HepG2 (cell line): ENCODE data around the gene RHO. TPM values are rescaled to one million over a fixed set of nuclear protein-coding genes. Genes with fewer than 3 reads are reported as not detected.

Experiments used
- BORCS8-MEF2B ChIP-seq: sonication (generic); formaldehyde crosslinking; IDR thresholded peaks from 2 replicates; pipeline ENCODE4 v1.8.0; 2022; ENCODE audit warnings: mild to moderate bottlenecking, missing genetic modification reagents
- DRAP1 ChIP-seq: IDR thresholded peaks from 2 replicates; pipeline ENCODE4 v1.6.1; 2016; ENCODE audit warnings: missing genetic modification reagents, missing compliant biosample characterization
- FOSL2 ChIP-seq: sonication (generic); formaldehyde crosslinking; IDR thresholded peaks from 2 replicates; pipeline ENCODE4 v1.4.0; 2020; ENCODE audit warnings: missing genetic modification reagents
- HMG20B ChIP-seq: conservative IDR thresholded peaks from 2 replicates; pipeline ENCODE4 v1.6.1; 2016; ENCODE audit warnings: missing genetic modification reagents, missing compliant biosample characterization
- IRF2 ChIP-seq: IDR thresholded peaks from 2 replicates; pipeline ENCODE4 v1.6.1; 2018; ENCODE audit warnings: missing genetic modification reagents, missing compliant biosample characterization
- ISL2 ChIP-seq: sonication (generic); formaldehyde crosslinking; IDR thresholded peaks from 2 replicates; pipeline ENCODE4 v1.5.0; 2020; ENCODE audit warnings: missing genetic modification reagents
- KLF16 ChIP-seq, 2 experiments: sonication (generic) in 1 of 2; formaldehyde crosslinking in 1 of 2; IDR thresholded peaks; 2 replicates each; pipeline versions ENCODE4 v1.6.1 to v1.8.0; 2016 to 2023; ENCODE audit warnings: missing genetic modification reagents in 2 of 2, missing compliant biosample characterization in 1 of 2
- MED1 ChIP-seq: sonication (generic); formaldehyde crosslinking; IDR thresholded peaks from 2 replicates; pipeline ENCODE4 v1.4.0; 2020; ENCODE audit warnings: missing genetic modification reagents
- MYC ChIP-seq: sonication (generic); formaldehyde crosslinking; IDR thresholded peaks from 2 replicates; pipeline ENCODE4 v1.9.0; 2021; ENCODE audit warnings: missing genetic modification reagents, borderline replicate concordance
- MYPOP ChIP-seq: sonication (generic); formaldehyde crosslinking; IDR thresholded peaks from 2 replicates; pipeline ENCODE4 v1.8.1; 2023; ENCODE audit warnings: mild to moderate bottlenecking, moderate library complexity, missing genetic modification reagents
- NCOA2 ChIP-seq: sonication (generic); formaldehyde crosslinking; IDR thresholded peaks from 2 replicates; pipeline ENCODE4 v1.8.0; 2022; ENCODE audit warnings: inconsistent platforms
- NR2F6 ChIP-seq, 2 experiments: IDR thresholded peaks; 2 replicates each; pipeline ENCODE4 v1.6.1; 2016; ENCODE audit warnings: antibody characterized with exemption in 1 of 2, mild to moderate bottlenecking in 1 of 2
- PATZ1 ChIP-seq: sonication (generic); formaldehyde crosslinking; IDR thresholded peaks from 2 replicates; pipeline ENCODE4 v1.4.0; 2020; ENCODE audit warnings: missing genetic modification reagents
- RXRB ChIP-seq: IDR thresholded peaks from 2 replicates; pipeline ENCODE4 v1.6.1; 2016; ENCODE audit warnings: borderline replicate concordance, missing genetic modification reagents, missing compliant biosample characterization
- SALL2 ChIP-seq: sonication (generic); formaldehyde crosslinking; IDR thresholded peaks from 2 replicates; pipeline ENCODE4 v1.8.1; 2023; ENCODE audit warnings: mild to moderate bottlenecking, missing genetic modification reagents, inconsistent platforms
- STAG1 ChIP-seq: sonication (generic); formaldehyde crosslinking; IDR thresholded peaks from 2 replicates; pipeline ENCODE4 v1.4.0; 2020; ENCODE audit warnings: missing genetic modification reagents
- TBX2 ChIP-seq: sonication (generic); formaldehyde crosslinking; IDR thresholded peaks from 2 replicates; pipeline ENCODE4 v1.5.0; 2020; ENCODE audit warnings: missing genetic modification reagents, mild to moderate bottlenecking, borderline replicate concordance
- TEAD3 ChIP-seq: optimal IDR thresholded peaks from 2 replicates; pipeline ENCODE3; 2016; ENCODE audit warnings: borderline replicate concordance
- THAP7 ChIP-seq: sonication (generic); formaldehyde crosslinking; IDR thresholded peaks from 2 replicates; pipeline ENCODE4 v1.8.1; 2023; ENCODE audit warnings: mild to moderate bottlenecking, missing genetic modification reagents
- TRIM22 ChIP-seq: fragments of 450-650 bp; IDR thresholded peaks from 2 replicates; pipeline ENCODE4 v1.6.1; 2017
- ZKSCAN8 ChIP-seq: IDR thresholded peaks from 2 replicates; pipeline ENCODE4 v1.6.1; 2016; ENCODE audit warnings: borderline replicate concordance, missing genetic modification reagents, missing compliant biosample characterization
- ZNF256 ChIP-seq: sonication (generic); formaldehyde crosslinking; conservative IDR thresholded peaks from 2 replicates; pipeline ENCODE4 v1.4.0; 2020; ENCODE audit warnings: missing genetic modification reagents
- ZNF501 ChIP-seq: sonication (generic); formaldehyde crosslinking; IDR thresholded peaks from 2 replicates; pipeline ENCODE4 v1.5.1; 2020; ENCODE audit warnings: mild to moderate bottlenecking, moderate library complexity, missing genetic modification reagents
- ZNF572 ChIP-seq: sonication (generic); formaldehyde crosslinking; IDR thresholded peaks from 2 replicates; pipeline ENCODE4 v1.5.1; 2020; ENCODE audit warnings: mild to moderate bottlenecking, missing genetic modification reagents
- ZNF614 ChIP-seq: IDR thresholded peaks from 2 replicates; pipeline ENCODE4 v1.6.1; 2018; ENCODE audit warnings: missing biosample characterization, missing genetic modification reagents, inconsistent platforms, borderline replicate concordance
- polyA plus RNA-seq, 8 experiments: library from polyadenylated mRNA; depleted of rRNA in 3 of 8; stranded (reverse) in 7 of 8; unstranded in 1 of 8; fragments of >200 nt; fragmentation: Illumina TruSeq in 4 of 8; extraction: Trizol in 4 of 8; gene quantifications; 2 replicates each; pipeline versions ENCODE4 v1.2.1 to v1.2.3, GENCODE V29; 2011 to 2016; ENCODE audit warnings: low read depth in 4 of 8, missing spikeins in 1 of 8, mixed read lengths in 1 of 8; ENCODE audit not compliant: insufficient read depth in 1 of 8
- total RNA-seq, 5 experiments: library from RNA; depleted of rRNA; stranded (reverse); fragments of >200 nt; fragmentation: Illumina TruSeq; extraction: Trizol; gene quantifications; 2 replicates each; pipeline ENCODE4 v1.2.3, GENCODE V29; 2016; ENCODE audit warnings: low read depth in 1 of 5

Gene RHO
- total and polyA plus RNA-seq, 2 of the 13 experiments (the other 11 are each of a cell fraction or from before 2014, with no cell fraction given), result not detected

- TF ChIP-seq BORCS8-MEF2B (CRISPR knock-in tag) (no peak), MYPOP (CRISPR knock-in tag) (0 out of 2 replicates have a peak, but pooled peaks have one; percentile 44), HMG20B (CRISPR knock-in tag) (0 out of 2 replicates have a peak, but pooled peaks have one; percentile 24), RXRB (CRISPR knock-in tag) (peak; percentile 61; the same call in 1 of the 2 replicates), IRF2 (peak; percentile 84), ZNF501 (CRISPR knock-in tag) (0 out of 2 replicates have a peak, but pooled peaks have one; percentile 51), STAG1 (CRISPR knock-in tag) (peak; percentile 99), FOSL2 (CRISPR knock-in tag) (peak; percentile 51; the same call in 1 of the 2 replicates), ZNF572 (CRISPR knock-in tag) (peak; percentile 58; the same call in 1 of the 2 replicates), ZNF614 (0 out of 2 replicates have a peak, but pooled peaks have one; percentile 39), TRIM22 (no peak), MYC (CRISPR knock-in tag) (no peak; the same call in 1 of the 2 replicates), DRAP1 (CRISPR knock-in tag) (peak; percentile 56; the same call in 1 of the 2 replicates), TBX2 (peak; percentile 33; the same call in 1 of the 2 replicates), TEAD3 (CRISPR knock-in tag) (peak; percentile 64), THAP7 (CRISPR knock-in tag) (no peak), PATZ1 (peak; percentile 36; the same call in 1 of the 2 replicates), KLF16 (CRISPR knock-in tag; IDR thresholded peaks at IDR 0.05) (peak in 1 of 2 experiments; percentile 49; a peak in 1 of 4 replicates), NR2F6 (IDR thresholded peaks at IDR 0.05) (no peak), NR2F6 (CRISPR knock-in tag; IDR thresholded peaks at IDR 0.05) (peak; percentile 32; the same call in 1 of the 2 replicates), ZKSCAN8 (CRISPR knock-in tag) (peak; percentile 85; the same call in 1 of the 2 replicates), MED1 (CRISPR knock-in tag) (peak; percentile 66), ISL2 (peak; percentile 49), NCOA2 (CRISPR knock-in tag) (0 out of 2 replicates have a peak, but pooled peaks have one; percentile 35), ZNF256 (CRISPR knock-in tag) (no peak), SALL2 (peak; percentile 38; the same call in 1 of the 2 replicates)
Measured at GRCh38 chr3:129490273-129490675, 38.2 kb upstream of the RHO start (continued).
